Measurements from ENCODE around the gene ERG. TPM values are rescaled to one million over a fixed set of nuclear protein-coding genes. Genes with fewer than 3 reads are reported as not detected.

ERG gene
- total and polyA plus RNA-seq, 9 of the 15 experiments (the other 6 are each of a cell fraction or from before 2014, with no cell fraction given): 0.06 TPM; not detected in 8

GRCh38 chr21:38476385-38476784, 21.9 kb downstream of the ERG start (continued):
- TF ChIP-seq PHB (CRISPR knock-in tag; IDR thresholded peaks at IDR 0.05) (no peak), NR3C1 (CRISPR knock-in tag; IDR thresholded peaks at IDR 0.05) (no peak), TOE1 (IDR thresholded peaks at IDR 0.05; ENCODE audit: borderline replicate concordance) (no peak), TOE1 (CRISPR knock-in tag; IDR thresholded peaks at IDR 0.05; ENCODE audit: borderline replicate concordance, low read depth) (no peak), FUS (optimal IDR thresholded peaks at IDR 0.05; ENCODE audit: low read depth, low read length) (no peak), CBX8 (IDR thresholded peaks at IDR 0.05; ENCODE audit: borderline replicate concordance, extremely low read depth, low read depth, low read length, poor library complexity, severe bottlenecking) (no peak), ID3 (CRISPR knock-in tag; IDR thresholded peaks at IDR 0.05) (no peak), ID3 (tag; IDR thresholded peaks at IDR 0.05) (peak; percentile 67; the same call in 1 of the 2 replicates), FOXK1 (CRISPR knock-in tag; IDR thresholded peaks at IDR 0.05; ENCODE audit: borderline replicate concordance) (no peak), HNRNPK (IDR thresholded peaks at IDR 0.05; ENCODE audit: low read depth, low read length, poor library complexity, severe bottlenecking) (no peak), BRD4 (IDR thresholded peaks at IDR 0.05) (no peak), SRSF9 (IDR thresholded peaks at IDR 0.05; ENCODE audit: borderline replicate concordance, low read depth, low read length) (no peak), E2F6 (IDR thresholded peaks at IDR 0.05; ENCODE audit: borderline replicate concordance in 1 of 2, extremely low read depth in 1 of 2, insufficient read depth in 1 of 2, insufficient read length in 1 of 2, low read depth in 1 of 2, low read length in 1 of 2, poor library complexity in 1 of 2, severe bottlenecking in 1 of 2) (no peak), ZNF79 (CRISPR knock-in tag; IDR thresholded peaks at IDR 0.05; ENCODE audit: low read depth) (no peak), GTF2A2 (tag; IDR thresholded peaks at IDR 0.05) (no peak), STAT5A (IDR thresholded peaks at IDR 0.05; ENCODE audit: borderline replicate concordance, low read length) (peak; percentile 81), IFI16 (CRISPR knock-in tag; IDR thresholded peaks at IDR 0.05) (no peak), CREM (IDR thresholded peaks at IDR 0.05; ENCODE audit: low read depth) (peak; percentile 77), ELK3 (CRISPR knock-in tag; IDR thresholded peaks at IDR 0.05) (no peak), RBM39 (optimal IDR thresholded peaks at IDR 0.05; ENCODE audit: low read depth, low read length) (no peak), GATAD2A (IDR thresholded peaks at IDR 0.05) (no peak), POLR2B (IDR thresholded peaks at IDR 0.05; ENCODE audit: low read depth, partially characterized antibody) (no peak), ARNT (IDR thresholded peaks at IDR 0.05) (0 out of 4 replicates have a peak, but pooled peaks of 1 of the 2 experiments have one; percentile 58), RFX7 (CRISPR knock-in tag; IDR thresholded peaks at IDR 0.05) (no peak), POLR2H (tag; IDR thresholded peaks at IDR 0.05; ENCODE audit: low read depth) (no peak), POLR2G (IDR thresholded peaks at IDR 0.05; ENCODE audit: low read depth, low read length) (no peak), BMI1 (IDR thresholded peaks at IDR 0.05; ENCODE audit: low read length) (no peak)
